Measurements from ENCODE around the gene PRCC. TPM values are rescaled to one million over a fixed set of nuclear protein-coding genes. Genes with fewer than 3 reads are reported as not detected.
"Not testable (repeated sequence)": the region's sequence is repeated elsewhere in the genome, so short reads cannot be mapped to it uniquely, and the experiment has no call there.

PRCC gene
- polyA plus RNA-seq, 4 donors: 101 to 123 (median 105) TPM

- no peak for DNase-seq (ENCODE audit: low read depth in 4 of 4, low spot score in 2 of 4)
Measured at GRCh38 chr1:156760092-156760795, 7.1 kb upstream of the PRCC start.

DNA sequence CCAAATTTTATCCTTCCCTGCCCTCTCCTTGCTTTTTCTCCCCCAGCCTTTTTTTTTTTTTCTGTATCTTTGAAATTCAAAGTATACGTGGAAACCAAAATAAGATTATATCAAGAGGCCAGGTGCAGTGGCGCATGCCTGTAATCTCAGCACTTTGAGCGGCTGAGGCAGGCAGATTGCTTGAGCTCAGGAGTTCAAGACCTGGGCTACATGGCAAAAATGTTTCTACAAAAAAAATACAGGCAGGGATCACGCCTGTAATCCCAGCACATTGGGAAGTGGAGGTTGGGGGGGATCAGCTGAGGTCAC lies 6.6 kb upstream of the PRCC start:
- no peak for DNase-seq (ENCODE audit: low read depth in 4 of 4, low spot score in 2 of 4)

DNA sequence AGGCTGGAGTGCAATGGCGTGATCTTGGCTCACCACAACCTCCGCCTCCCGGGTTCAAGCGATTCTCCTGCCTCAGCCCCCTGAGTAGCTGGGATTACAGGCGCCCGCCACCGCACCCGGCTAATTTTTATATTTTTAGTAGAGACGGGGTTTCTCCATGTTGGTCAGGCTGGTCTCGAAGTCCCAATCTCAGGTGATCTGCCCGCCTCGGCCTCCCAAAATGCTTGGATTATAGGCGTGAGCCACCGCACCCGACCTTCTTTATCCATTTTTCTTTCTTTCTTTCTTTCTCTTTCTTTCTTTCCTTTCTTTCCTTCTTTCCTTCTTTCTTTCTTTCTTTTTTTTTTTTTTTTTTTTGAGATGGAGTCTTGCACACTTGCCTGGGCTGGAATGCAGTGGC lies 2.2 kb upstream of the PRCC start:
- not testable (repeated sequence) for DNase-seq (ENCODE audit: low read depth in 4 of 4, low spot score in 2 of 4)

- DNase-seq (ENCODE audit: low read depth in 4 of 4, low spot score in 2 of 4): no peak
Measured at GRCh38 chr1:156765666-156766065, 1.7 kb upstream of the PRCC start.

GRCh38 chr1:156766298-156767100 lies 836 bp upstream of the PRCC start:
- no peak for DNase-seq (ENCODE audit: low read depth in 4 of 4, low spot score in 2 of 4)

DNA sequence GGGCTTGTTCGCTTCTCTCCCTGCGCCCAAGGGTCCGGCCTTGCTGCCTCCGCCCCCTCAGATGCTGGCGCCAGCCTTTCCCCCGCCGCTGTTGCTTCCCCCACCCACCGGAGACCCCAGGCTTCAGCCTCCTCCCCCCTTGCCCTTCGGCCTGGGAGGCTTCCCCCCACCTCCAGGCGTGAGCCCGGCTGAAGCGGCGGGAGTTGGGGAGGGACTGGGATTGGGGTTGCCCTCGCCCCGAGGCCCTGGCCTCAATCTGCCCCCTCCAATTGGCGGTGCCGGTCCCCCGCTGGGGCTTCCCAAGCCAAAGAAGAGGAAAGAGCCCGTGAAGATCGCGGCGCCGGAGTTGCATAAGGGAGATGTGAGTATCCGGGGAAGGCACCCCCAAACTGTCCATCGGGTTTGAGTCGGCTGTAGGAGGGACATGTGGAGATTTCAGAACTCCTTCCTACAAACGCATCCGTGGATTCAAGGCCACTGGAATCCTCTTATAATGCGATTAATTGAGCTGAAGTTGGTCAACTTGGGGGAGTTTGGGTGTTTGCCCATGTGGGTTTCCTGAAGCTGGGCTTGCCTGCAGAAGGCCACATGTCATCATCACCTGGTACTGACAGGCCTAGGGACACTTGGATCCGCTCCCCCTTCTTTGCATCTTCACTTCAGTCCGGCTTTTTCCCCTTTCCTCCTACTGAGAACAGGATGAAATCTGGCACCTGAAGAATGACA lies 707 bp downstream of the PRCC start:
- no peak for DNase-seq (ENCODE audit: low read depth in 4 of 4, low spot score in 2 of 4)

GRCh38 chr1:156768610-156769295 lies 1.4 kb downstream of the PRCC start:
- DNase-seq (ENCODE audit: low read depth in 4 of 4, low spot score in 2 of 4): no peak

DNA sequence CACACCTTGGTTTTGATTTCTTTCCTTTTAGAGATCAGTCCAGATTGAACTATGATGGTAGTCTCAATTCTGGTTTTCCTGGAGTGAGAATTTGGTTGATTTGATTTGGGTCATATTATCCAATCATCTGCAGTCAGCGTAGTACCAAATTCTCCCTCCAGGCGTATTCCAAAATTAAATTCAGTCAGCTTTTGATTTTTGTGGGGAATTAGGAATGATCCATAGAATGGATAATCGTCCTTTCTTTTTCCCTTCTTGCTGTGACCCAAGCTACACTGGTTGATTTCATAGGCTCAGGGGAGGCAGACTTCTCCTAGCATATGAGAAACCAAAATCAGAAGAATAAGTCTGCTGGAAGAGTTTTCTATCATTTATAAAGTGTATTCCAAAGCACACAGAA lies 4.9 kb downstream of the PRCC start:
- DNase-seq (ENCODE audit: low read depth in 4 of 4, low spot score in 2 of 4): no peak

GRCh38 chr1:156772728-156773497 lies 5.6 kb downstream of the PRCC start:
- no peak for DNase-seq (ENCODE audit: low read depth in 4 of 4, low spot score in 2 of 4)

DNA sequence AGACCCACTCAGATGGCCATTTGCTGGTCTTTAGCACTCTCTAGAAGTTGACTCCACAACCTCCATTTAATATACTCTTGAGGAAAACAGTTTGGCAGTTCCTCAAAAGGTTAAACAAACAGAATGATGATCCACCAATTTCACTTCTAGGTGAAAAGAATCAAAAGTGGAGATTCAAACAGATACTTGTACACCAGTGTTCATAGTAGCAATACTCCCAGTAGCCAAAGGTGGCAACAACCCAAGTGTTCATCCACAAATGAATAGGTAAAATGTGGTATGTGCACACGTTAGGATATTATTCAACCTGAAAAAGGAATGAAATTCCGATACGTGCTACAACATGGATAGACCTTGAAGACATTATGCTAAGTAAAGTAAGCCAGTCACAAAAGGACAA lies 6.3 kb downstream of the PRCC start:
- no peak for DNase-seq (ENCODE audit: low read depth in 4 of 4, low spot score in 2 of 4)

DNA sequence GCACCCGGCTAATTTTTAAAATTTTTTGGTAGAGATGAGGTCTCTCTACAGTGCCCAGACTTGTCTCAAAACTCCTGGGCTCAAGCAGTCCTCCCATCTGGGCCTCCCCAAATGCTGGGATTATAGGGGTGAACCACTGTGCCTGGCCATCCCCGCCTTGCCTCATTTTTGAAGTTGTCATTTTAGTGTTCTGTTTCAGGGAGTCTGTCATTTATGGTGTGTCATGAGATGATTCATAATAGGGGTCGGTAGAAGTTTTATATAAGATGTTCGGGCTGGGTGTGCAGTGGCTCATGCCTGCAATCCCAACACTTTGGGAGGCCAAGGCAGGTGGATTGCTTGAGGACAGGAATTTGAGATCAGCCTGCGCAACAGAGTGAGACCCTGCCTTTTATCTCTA lies 8.5 kb downstream of the PRCC start:
- DNase-seq (ENCODE audit: low read depth in 4 of 4, low spot score in 2 of 4): no peak

GRCh38 chr1:156776942-156777341 lies 9.6 kb downstream of the PRCC start:
- DNase-seq (ENCODE audit: low read depth in 4 of 4, low spot score in 2 of 4): no peak

DNA sequence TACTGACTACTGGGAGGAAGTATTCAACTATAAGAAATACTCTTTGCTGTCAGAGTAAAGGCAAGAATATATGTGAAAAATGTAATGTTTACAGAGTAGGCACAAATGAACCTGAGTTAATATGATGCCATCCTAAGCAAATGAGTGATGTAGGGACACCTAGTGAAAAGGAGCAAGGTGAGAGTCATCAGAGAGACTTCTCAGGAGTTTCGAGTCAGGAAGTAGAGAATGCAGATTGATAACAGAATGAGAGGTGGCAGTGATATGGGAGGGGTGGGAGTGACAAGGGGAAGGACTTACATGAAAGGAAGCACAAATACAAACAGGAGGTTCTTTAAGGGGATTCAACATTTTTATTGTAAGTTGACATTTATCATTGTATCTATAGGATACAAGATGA lies 10.2 kb downstream of the PRCC start:
- no peak for DNase-seq (ENCODE audit: low read depth in 4 of 4, low spot score in 2 of 4)

DNA sequence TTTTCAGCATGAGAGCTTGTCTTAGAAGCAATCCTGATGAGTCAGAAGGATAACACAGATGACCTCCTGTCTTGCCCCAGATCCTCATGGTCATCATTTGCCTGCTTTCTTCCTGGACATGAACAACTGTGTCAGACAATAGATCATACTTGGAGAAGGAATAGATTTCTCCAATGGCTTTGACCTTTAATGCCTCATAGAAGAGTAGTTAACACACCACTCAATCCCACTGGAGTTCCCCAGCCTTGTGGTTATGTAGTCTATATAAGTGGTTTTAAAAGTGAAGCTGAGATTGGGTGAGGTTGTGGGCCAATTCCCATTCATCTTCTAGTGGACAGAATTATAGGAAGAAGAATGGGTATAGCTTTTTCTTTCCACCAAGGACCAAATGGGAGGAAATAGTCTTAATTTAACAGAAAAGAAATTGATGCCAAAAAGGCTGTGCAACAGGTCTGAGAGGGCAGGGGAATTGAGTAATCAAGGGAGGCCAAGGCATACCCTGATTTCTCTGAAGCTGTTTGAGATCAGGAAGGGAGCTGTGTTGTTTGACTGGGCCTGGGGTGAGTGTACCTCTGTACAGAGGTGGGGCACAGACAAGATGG lies 14.4 kb downstream of the PRCC start:
- no peak for DNase-seq (ENCODE audit: low read depth in 4 of 4, low spot score in 2 of 4)

DNA sequence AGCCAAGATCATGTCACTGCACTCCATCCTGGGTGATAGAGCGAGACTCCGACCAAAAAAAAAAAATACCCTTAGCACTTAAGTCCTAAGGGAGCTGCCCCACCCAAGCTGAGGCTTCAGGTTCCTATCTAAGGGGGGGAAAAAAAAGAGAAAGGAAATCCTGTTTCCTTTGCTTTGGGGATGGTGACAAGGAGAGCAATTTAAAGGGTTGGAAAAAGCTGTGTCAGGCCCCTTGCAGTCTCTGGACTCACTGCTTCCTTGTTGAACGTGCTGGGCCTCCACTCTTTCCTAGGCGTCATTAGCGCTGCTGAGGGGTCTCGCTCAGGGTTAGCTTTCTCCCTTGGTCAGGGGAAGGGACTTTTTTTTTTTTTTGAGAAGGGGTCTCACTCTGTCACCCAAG lies 18.1 kb downstream of the PRCC start:
- DNase-seq (ENCODE audit: low read depth in 4 of 4, low spot score in 2 of 4): no peak

DNA sequence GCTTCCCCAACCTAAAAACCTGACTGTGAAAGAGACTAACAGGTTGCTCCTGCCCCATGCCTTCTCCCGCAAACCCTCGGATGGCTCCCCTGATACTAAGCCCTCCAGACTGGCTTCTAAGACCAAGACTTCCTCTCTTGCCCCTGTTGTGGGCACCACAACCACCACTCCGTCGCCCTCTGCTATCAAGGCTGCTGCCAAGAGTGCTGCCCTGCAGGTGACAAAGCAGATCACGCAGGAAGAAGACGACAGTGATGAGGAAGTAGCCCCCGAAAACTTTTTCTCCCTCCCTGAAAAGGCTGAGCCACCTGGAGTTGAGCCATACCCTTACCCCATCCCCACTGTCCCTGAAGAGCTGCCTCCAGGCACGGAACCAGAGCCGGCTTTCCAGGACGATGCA lies 19.3 kb downstream of the PRCC start:
- DNase-seq (ENCODE audit: low read depth in 4 of 4, low spot score in 2 of 4): no peak

DNA sequence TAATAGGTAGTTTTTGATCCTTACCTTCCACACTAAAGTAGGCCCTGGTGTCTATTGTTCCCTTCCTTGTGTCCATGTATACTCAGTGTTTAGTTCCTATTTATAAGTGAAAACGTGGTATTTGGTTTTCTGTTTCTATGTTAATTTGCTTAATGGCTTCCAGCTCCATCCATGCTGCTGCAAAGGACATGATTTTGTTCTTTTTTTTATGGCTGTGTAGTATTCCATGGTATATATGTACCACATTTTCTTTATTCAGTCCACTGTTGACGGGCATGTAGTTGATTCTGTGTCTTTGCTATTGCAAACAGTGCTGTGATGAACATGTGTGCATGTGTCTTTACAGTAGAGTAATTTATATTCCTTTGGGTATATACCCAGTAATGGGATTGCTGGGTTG lies 20.8 kb downstream of the PRCC start:
- DNase-seq (ENCODE audit: low read depth in 4 of 4, low spot score in 2 of 4): no peak

GRCh38 chr1:156789621-156790318 lies 22.4 kb downstream of the PRCC start:
- no peak for DNase-seq (ENCODE audit: low read depth in 4 of 4, low spot score in 2 of 4)
